ENCODE data around the gene OR2C3. TPM values are rescaled to one million over a fixed set of nuclear protein-coding genes. Genes with fewer than 3 reads are reported as not detected.

Gene OR2C3
- total RNA-seq, 2 donors from 2014 or later: not detected

DNA sequence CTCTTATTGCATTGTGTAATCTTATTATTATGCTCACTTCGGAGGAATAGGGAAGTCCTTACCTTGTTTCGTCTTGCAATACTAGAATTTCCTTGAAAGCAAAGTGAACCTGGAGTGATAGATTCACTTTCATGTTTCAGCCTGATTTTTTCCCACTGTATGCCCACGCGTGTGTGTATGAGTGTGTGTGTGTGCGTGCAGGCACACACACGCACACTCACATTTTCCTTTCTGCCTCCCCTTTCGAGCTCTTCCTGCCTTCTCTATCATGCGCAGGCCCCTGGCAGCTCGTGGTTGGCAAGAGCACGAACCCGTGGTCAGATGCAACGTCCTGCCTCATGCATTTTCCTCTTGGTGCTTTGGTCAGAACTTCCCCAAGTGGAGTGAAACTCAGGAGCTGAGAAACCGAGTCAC, 12.5 kb upstream of the OR2C3 start, which contains the start of gene GCSAML:
TSS of gene GCSAML (plus strand) at position 366 of the 414 bp plus-strand sequence. CDS start 58 bp downstream, outside the sequence.
- DNase-seq (ENCODE audit: low spot score): no peak
- Histone ChIP-seq H3K27ac (no peak within 1 kb of the TSS), H3K27me3 (replicated peaks; ENCODE audit: insufficient read depth) (no peaks in the 10 kb centered on the region), H3K36me3 (no peaks in the 10 kb centered on the region), H3K4me3 (no peak within 1 kb of the TSS), H3K4me1 (ENCODE audit: control insufficient read depth in 1 of 2, low read depth in 2 of 2) (no peaks in the 10 kb centered on the region), H3K9me3 (no peaks in the 10 kb centered on the region)
- no peak for ATAC-seq (ENCODE audit: insufficient number of reproducible peaks, low FRiP score, low read depth)
- TF ChIP-seq, protein P1, sequence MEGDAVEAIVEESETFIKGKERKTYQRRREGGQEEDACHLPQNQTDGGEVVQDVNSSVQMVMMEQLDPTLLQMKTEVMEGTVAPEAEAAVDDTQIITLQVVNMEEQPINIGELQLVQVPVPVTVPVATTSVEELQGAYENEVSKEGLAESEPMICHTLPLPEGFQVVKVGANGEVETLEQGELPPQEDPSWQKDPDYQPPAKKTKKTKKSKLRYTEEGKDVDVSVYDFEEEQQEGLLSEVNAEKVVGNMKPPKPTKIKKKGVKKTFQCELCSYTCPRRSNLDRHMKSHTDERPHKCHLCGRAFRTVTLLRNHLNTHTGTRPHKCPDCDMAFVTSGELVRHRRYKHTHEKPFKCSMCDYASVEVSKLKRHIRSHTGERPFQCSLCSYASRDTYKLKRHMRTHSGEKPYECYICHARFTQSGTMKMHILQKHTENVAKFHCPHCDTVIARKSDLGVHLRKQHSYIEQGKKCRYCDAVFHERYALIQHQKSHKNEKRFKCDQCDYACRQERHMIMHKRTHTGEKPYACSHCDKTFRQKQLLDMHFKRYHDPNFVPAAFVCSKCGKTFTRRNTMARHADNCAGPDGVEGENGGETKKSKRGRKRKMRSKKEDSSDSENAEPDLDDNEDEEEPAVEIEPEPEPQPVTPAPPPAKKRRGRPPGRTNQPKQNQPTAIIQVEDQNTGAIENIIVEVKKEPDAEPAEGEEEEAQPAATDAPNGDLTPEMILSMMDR (IDR thresholded peaks at IDR 0.05): no peak

DNA sequence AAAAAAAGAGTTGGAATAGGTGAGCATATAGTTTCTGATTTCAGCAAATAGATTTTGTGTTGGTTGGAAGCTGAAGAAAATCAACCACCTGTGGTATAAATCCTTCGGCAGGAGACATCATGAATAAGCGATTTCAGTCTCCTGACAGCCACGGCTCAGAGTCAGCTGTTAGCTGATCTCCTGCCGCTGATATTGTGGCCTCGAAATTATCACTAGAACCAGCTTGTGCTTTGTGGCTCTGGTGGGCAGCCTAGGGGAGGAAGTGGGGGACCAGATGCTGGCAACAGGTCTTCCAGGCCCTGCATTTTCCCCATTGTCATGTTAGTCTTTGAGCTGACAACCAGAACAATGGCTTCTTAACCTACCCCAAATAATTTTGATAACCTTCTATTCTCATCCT, 11.9 kb upstream of the OR2C3 start:
- Histone ChIP-seq H3K4me3 (no peak overlapping the region), H3K36me3 (no peaks in the 10 kb centered on the region), H3K27ac (no peak overlapping the region), H3K27me3 (replicated peaks; ENCODE audit: insufficient read depth) (no peaks in the 10 kb centered on the region), H3K9me3 (no peaks in the 10 kb centered on the region), H3K4me1 (ENCODE audit: control insufficient read depth in 1 of 2, low read depth in 2 of 2) (no peaks in the 10 kb centered on the region)
- ATAC-seq (ENCODE audit: insufficient number of reproducible peaks, low FRiP score, low read depth): no peak
- TF ChIP-seq, protein P1 (IDR thresholded peaks at IDR 0.05): no peak
- DNase-seq (ENCODE audit: low spot score): no peak

DNA sequence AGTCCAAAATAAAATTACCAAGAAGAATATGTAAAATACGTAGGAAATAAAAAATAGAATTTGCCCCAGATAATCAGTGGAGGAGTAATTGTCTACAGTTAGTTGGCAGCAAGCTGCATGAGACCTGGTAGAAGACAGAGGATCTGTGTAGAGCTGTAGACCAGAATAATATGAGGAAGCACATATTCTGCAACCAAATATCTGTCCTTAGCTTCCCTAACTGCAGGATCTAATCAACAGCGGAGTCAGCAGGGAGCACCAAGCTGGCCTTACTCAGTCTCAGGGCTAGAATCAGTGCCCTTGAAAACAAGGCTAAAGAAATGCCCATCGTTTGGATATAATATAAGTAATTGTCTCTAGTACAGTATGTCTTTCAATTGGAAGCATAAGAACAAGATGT, 6.6 kb upstream of the OR2C3 start:
- H3K4me1 ChIP-seq (ENCODE audit: control insufficient read depth in 1 of 2, low read depth in 2 of 2): no peaks in the 10 kb centered on the region
- no peaks in the 10 kb centered on the region for H3K9me3 ChIP-seq
- no peak overlapping the region for H3K27ac ChIP-seq
- ATAC-seq (ENCODE audit: insufficient number of reproducible peaks, low FRiP score, low read depth) (no peak), DNase-seq (ENCODE audit: low spot score) (no peak)
- no peaks in the 10 kb centered on the region for H3K36me3 ChIP-seq
- TF ChIP-seq, protein P1 (IDR thresholded peaks at IDR 0.05): no peak
- no peaks in the 10 kb centered on the region for H3K27me3 ChIP-seq (replicated peaks; ENCODE audit: insufficient read depth)
- H3K4me3 ChIP-seq: no peak overlapping the region

DNA sequence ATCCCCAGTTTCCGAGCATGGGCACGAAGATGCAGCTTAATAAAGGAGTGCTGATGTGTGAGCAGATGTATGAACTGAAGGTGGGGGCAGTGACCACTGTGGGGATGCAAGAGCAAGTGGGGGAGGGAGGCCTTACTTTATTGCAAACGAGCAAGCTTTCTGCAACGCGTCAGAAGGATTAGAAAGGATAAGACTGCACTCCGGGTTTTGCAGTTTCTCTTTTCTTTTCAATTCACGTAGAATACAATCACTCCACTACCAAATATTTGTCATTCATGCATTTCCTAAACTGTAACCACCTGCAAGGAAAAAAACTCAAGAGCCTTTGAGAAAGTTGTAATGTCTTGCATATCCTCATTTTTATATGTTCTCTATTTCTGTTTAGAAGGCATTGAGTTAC, 4.3 kb upstream of the OR2C3 start:
- ATAC-seq (ENCODE audit: insufficient number of reproducible peaks, low FRiP score, low read depth): no peak
- no peaks in the 10 kb centered on the region for H3K36me3 ChIP-seq
- no peaks in the 10 kb centered on the region for H3K27me3 ChIP-seq (replicated peaks; ENCODE audit: insufficient read depth)
- H3K27ac ChIP-seq: no peak overlapping the region
- TF ChIP-seq, protein P1 (IDR thresholded peaks at IDR 0.05): no peak
- H3K4me1 ChIP-seq (ENCODE audit: control insufficient read depth in 1 of 2, low read depth in 2 of 2): no peaks in the 10 kb centered on the region
- DNase-seq (ENCODE audit: low spot score): no peak
- H3K9me3 ChIP-seq: no peaks in the 10 kb centered on the region
- H3K4me3 ChIP-seq: no peak overlapping the region

DNA sequence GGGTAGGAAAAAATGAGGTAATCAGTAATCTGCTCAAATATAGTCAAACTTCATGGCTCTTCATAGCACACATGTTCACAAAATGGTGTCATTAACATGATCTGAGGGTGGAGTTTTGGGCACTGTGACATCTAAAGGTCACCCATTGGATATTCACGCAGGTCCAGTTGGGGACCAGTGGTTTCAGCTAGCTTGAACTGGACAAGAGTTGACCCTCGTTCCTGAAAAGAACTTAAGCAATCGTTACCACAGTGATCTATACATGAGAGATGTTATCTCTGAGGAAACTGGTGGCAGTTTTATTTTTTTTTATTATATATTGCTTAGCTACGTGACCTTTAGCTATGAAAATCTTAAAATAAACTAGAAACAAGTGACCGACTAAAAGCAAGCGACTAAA, 3.0 kb upstream of the OR2C3 start:
- Histone ChIP-seq H3K4me1 (ENCODE audit: control insufficient read depth in 1 of 2, low read depth in 2 of 2) (no peaks in the 10 kb centered on the region), H3K36me3 (no peaks in the 10 kb centered on the region), H3K27me3 (replicated peaks; ENCODE audit: insufficient read depth) (no peaks in the 10 kb centered on the region), H3K27ac (no peak overlapping the region), H3K4me3 (no peak overlapping the region), H3K9me3 (no peaks in the 10 kb centered on the region)
- TF ChIP-seq, protein P1 (IDR thresholded peaks at IDR 0.05): no peak
- ATAC-seq (ENCODE audit: insufficient number of reproducible peaks, low FRiP score, low read depth) (no peak), DNase-seq (ENCODE audit: low spot score) (no peak)

Data from thoracic aorta (tissue), 2 donors.